A673 (cell line): ENCODE measurements around the gene JAKMIP1. TPM values are rescaled to one million over a fixed set of nuclear protein-coding genes. Genes with fewer than 3 reads are reported as not detected.

Experiments used
- BruUV-seq: library from RNA; stranded (reverse); fragments of 400-500 nt; replicated peaks from 2 replicates; lab custom pipeline; 2021; lab: Mats Ljungman, UMichigan
- CTCF ChIA-PET: fragments of 300-600 bp; sonication (Branson Sonifier 250); formaldehyde crosslinking; loops from one replicate; lab custom pipeline; 2022; ENCODE audit warnings: antibody characterized with exemption; lab: Charles Lee
- POLR2A ChIA-PET: fragments of 300-600 bp; sonication (Branson Sonifier 250); formaldehyde crosslinking; loops from one replicate; lab custom pipeline; 2022; ENCODE audit warnings: antibody characterized with exemption; ENCODE audit not compliant: low non-redundant PET; lab: Charles Lee
- DNase-seq: peaks from one replicate; pipeline ENCODE4 v3.0.0-alpha.2; 2015; ENCODE audit warnings: low spot score
- H3K27ac ChIP-seq: fragments of 200-600 bp; sonication (generic); 2 replicates; pipeline ENCODE4 v1.5.1; 2016; ENCODE audit warnings: mixed run types, low read depth, mild to moderate bottlenecking, mixed read lengths, antibody characterized with exemption, low read length; ENCODE audit not compliant: poor library complexity, severe bottlenecking
- H3K27me3 ChIP-seq: fragments of 200-600 bp; sonication (generic); replicated peaks from 2 replicates; pipeline ENCODE4 v1.6.1; 2017; ENCODE audit warnings: mixed run types, low read depth, mild to moderate bottlenecking, mixed read lengths, antibody characterized with exemption, low read length; ENCODE audit not compliant: insufficient read depth, poor library complexity
- H3K36me3 ChIP-seq: fragments of 200-600 bp; sonication (generic); 2 replicates; pipeline ENCODE4 v1.6.1; 2016; ENCODE audit warnings: mixed run types, mild to moderate bottlenecking, mixed read lengths, antibody characterized with exemption, low read length; ENCODE audit not compliant: insufficient read depth, poor library complexity, severe bottlenecking
- H3K4me1 ChIP-seq: fragments of 200-600 bp; sonication (generic); 2 replicates; pipeline ENCODE4 v1.6.1; 2017; ENCODE audit warnings: mixed run types, mild to moderate bottlenecking, mixed read lengths, antibody characterized with exemption, low read length; ENCODE audit not compliant: insufficient read depth, poor library complexity, severe bottlenecking
- H3K4me3 ChIP-seq: fragments of 200-600 bp; sonication (generic); 2 replicates; pipeline ENCODE4 v1.5.1; 2016; ENCODE audit warnings: low read depth, mixed run types, mild to moderate bottlenecking, mixed read lengths, low read length; ENCODE audit not compliant: poor library complexity, severe bottlenecking
- H3K9me3 ChIP-seq: fragments of 200-600 bp; sonication (generic); 2 replicates; pipeline ENCODE4 v1.6.1; 2016; ENCODE audit warnings: mixed run types, low read depth, mild to moderate bottlenecking, mixed read lengths, antibody characterized with exemption, low read length; ENCODE audit not compliant: poor library complexity, severe bottlenecking
- CTCF ChIP-seq: fragments of 300-800, 200-600 bp; sonication (generic); conservative IDR thresholded peaks from 2 replicates; pipeline ENCODE4 v1.5.1; 2017; ENCODE audit warnings: low read depth, mild to moderate bottlenecking, antibody characterized with exemption, low read length, moderate library complexity, mixed read lengths
- EZH2 ChIP-seq: fragments of 200-600 bp; sonication (generic); IDR thresholded peaks from 2 replicates; pipeline ENCODE4 v1.6.1; 2017; ENCODE audit warnings: borderline replicate concordance, low read depth, mild to moderate bottlenecking, mixed read lengths, antibody characterized with exemption, low read length; ENCODE audit not compliant: poor library complexity, severe bottlenecking
- intact Hi-C: fragments of 100-400 bp; cut with micrococcal nuclease; formaldehyde crosslinking; loops from one replicate; pipeline ENCODE4 v1.10.0; 2022; ENCODE audit not compliant: unreplicated experiment
- total RNA-seq: library from RNA; stranded (reverse); gene quantifications from 2 replicates; pipeline ENCODE4 v1.2.3, GENCODE V29; 2021

JAKMIP1 gene
- total RNA-seq, 1 experiment from 2014 or later, result not detected

GRCh38 chr4:6105311-6105911, 94.9 kb downstream of the JAKMIP1 start:
- Histone ChIP-seq H3K27me3 (peaks cover 43% of the 10 kb centered on the region), H3K9me3 (no peaks in the 10 kb centered on the region), H3K4me3 (no peak overlapping the region), H3K27ac (no peak overlapping the region), H3K4me1 (no peaks in the 10 kb centered on the region), H3K36me3 (no peaks in the 10 kb centered on the region)
- no peak for TF ChIP-seq EZH2
- TF ChIP-seq CTCF, result no peak
- POLR2A ChIA-PET, result no interaction called here
- CTCF ChIA-PET, result no interaction called here
- no peak for DNase-seq
- no TSS peak for BruUV-seq
- intact Hi-C loops, result no loop called here

- intact Hi-C loops, result no loop called here
- CTCF ChIA-PET, result no interaction called here
- BruUV-seq, result no TSS peak
These were observed 95.7 kb downstream of the JAKMIP1 start for GRCh38 chr4:6104541-6105130.

GRCh38 chr4:6097581-6097980, 102.8 kb downstream of the JAKMIP1 start:
- CTCF ChIA-PET, result no interaction called here

More at GRCh38 chr4:6104541-6105130, 95.7 kb downstream of the JAKMIP1 start:
- POLR2A ChIA-PET, result no interaction called here
- no peaks in the 10 kb centered on the region for H3K9me3 ChIP-seq
- no peak overlapping the region for H3K4me3 ChIP-seq
- peaks cover 49% of the 10 kb centered on the region for H3K27me3 ChIP-seq
- H3K36me3 ChIP-seq, result no peaks in the 10 kb centered on the region
- no peaks in the 10 kb centered on the region for H3K4me1 ChIP-seq
- no peak for TF ChIP-seq EZH2
- TF ChIP-seq CTCF, result no peak
- no peak for DNase-seq
- no peak overlapping the region for H3K27ac ChIP-seq

More at GRCh38 chr4:6097581-6097980, 102.8 kb downstream of the JAKMIP1 start:
- H3K27ac ChIP-seq, result no peak overlapping the region
- H3K27me3 ChIP-seq, result peaks cover 24% of the 10 kb centered on the region
- no peaks in the 10 kb centered on the region for H3K9me3 ChIP-seq
- no peaks in the 10 kb centered on the region for H3K4me1 ChIP-seq
- TF ChIP-seq EZH2, result no peak
- TF ChIP-seq CTCF, result no peak
- no TSS peak for BruUV-seq
- H3K36me3 ChIP-seq, result no peaks in the 10 kb centered on the region
- POLR2A ChIA-PET, result no interaction called here
- DNase-seq, result no peak
- intact Hi-C loops, result no loop called here
- no peak overlapping the region for H3K4me3 ChIP-seq
